ENCODE measurements around the gene LRRC61.
A peak's percentile ranks its signal among the peaks of the same experiment; 100 is the strongest.
"Not testable (repeated sequence)": the region's sequence is repeated elsewhere in the genome, so short reads cannot be mapped to it uniquely, and the experiment has no call there.

The LRRC61 gene, protein sequence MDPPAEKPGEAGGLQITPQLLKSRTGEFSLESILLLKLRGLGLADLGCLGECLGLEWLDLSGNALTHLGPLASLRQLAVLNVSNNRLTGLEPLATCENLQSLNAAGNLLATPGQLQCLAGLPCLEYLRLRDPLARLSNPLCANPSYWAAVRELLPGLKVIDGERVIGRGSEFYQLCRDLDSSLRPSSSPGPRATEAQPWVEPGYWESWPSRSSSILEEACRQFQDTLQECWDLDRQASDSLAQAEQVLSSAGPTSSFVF

DNA sequence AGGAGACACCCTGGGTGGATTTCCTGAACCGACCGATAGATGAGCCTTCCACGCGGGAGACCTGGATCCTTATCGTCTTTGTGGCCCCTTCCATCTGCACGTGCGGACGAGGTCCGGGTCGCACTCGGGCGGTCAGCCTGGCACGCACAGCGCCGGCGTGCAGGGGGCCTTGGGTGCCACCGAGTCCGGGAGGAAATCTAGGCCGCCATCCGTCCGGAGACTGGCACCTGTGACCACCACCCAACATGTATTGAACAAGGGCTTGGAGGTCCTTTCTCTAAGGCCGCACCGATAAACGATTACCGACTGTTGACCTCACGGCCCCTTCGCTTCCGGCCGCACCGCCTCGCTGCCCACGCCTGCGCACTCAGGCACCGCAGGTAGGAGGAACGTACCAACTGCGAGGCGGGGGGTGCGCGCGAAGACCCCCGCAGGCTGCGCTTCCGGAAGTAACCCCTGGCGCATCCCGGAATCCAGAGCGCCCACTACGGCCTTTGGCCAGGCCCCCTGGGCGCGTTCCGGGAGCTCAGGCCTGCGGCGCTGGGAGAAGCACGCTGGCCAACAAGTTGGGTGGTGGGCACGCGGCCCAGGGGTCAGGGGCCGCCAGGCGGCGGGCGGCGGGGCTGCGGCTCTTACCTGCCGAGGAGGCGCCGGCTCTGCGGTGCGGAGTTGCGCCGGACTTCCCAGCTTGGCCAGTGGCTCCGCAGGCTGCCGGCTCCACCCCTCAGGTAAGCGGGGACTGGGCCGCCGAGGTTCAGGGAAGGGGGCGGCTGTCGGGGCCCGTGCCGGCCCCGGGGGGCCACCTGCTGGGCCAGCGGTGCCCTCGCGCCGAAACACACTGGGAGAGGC, at the start of gene LRRC61, which contains the start of gene ACTR3C:
LRRC61 (plus strand) TSS at position 523 of the 849 bp plus-strand sequence. CDS start 13,507 bp downstream, outside the sequence.
ACTR3C (minus strand) TSS at position 713 of the 849 bp plus-strand sequence. CDS start 28,249 bp downstream, outside the sequence.
- peak; percentile 8 for DNase-seq (ENCODE audit: low spot score)

DNA sequence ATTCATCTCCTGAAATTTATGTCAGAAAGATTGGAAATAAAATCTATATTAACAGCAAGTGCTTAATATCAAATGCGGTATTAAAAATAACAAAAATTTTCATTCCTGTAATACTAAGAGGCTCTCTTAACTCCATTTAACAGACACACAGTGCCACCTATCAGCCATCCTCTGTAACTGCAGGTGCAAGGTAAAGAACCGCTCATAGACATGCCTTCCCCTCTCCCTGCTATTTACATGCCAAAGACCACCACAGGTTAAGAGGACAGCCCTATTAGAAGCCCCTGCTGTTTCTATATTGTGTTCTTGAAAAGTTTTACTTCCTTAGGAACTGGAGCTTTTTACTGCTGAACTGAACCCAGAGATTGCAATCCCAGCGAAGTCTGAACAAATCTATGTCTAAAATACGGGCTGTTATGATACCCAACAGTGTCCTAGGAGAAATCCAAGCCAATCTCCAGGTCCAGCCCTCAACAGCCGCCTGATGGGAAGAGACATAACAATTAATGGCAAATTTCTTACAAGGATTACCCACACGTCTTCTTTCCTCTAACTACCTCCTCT, 46.9 kb upstream of the LRRC61 start:
- peak; percentile 26 for DNase-seq (ENCODE audit: low spot score)

DNA sequence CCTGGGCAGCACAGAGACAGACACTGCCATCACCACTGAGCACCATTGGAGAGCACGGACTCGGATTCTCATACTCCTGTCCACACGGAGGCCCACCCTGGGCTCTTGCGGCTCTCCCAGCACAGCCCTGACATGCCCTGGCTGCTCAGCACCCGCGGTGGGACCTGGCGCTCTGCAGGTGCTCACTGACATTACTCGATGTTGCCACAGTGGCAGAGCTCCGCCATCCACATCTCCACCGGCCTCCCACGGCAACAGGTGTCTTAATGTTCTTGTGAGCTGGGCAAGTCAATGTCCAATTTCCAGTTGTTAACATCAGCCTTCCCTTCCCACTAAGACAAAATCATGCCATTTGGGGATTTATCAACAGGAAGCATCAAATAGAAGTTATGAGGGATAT, 44.8 kb upstream of the LRRC61 start:
- DNase-seq (ENCODE audit: low spot score): not testable (repeated sequence)

DNA sequence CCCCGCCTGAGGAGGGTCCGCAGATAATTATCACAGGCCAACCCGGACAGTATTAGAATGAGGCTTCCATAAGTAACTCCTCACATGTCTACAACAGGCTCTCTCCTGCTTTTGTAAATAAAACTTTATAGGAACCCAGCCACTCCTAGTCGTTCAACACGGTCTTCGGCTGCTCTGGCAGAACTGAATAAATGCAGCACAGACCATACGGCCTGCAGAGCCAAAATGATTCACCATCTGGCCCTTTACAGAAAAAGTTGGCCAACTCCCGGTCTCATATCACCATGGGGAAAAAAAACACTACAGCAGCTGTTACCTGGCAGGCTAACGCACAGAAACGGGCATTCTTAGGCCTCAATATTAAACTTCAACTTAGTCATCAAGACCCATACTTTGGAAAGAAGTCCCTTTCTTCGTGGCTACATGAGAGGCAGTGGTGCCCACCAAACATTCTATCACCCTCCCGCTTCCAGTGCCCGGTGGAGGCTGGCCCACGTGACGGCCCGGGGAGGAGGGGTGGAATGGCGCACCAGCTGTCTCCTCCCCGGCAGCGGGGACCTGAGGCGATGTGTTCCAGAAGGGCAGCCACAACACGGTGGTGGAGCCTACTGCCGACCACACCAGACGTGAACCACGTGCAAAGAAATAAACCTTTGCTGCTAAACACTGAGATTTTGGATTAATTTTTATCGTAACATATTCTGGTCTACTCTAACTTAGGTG, 41.3 kb upstream of the LRRC61 start:
- not testable (repeated sequence) for DNase-seq (ENCODE audit: low spot score)

DNA sequence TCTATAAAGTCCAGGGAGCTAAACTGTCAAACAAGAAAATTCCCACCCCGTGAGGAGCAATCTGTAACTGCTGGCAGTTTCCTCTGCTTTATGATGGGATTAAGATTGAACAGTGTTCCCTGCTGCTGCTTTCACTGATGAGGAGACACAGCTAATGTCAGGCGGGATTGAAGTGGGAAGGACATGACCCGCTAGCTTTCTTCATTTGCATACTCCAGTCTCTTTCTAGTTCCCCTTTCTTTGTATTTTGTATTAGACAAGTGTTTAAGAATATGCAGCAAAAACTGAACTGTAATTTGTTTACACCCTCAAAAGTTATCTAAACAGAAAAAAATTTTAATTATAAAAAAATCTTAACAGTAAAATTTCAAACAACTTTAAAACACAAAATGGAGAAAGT, 40.0 kb upstream of the LRRC61 start:
- not testable (repeated sequence) for DNase-seq (ENCODE audit: low spot score)

DNA sequence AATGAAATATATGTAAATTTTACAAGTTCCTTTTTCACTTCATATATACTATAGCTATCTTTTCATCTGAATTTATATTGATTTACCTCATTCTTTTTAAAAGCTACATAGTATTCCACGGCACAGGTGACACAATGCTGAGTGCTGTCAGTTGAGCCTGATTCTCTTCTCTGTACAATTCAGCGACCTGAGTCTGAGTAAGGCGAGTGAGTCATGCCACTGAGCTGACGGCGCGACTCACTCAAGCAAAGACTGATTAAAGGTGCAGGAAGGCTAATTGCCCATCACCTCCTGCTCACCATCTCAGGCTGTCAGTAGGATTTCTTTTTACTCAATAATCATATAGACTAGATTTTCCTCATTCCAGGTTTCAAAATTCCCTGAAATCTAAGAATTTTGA, 39.5 kb upstream of the LRRC61 start:
- not testable (repeated sequence) for DNase-seq (ENCODE audit: low spot score)

DNA sequence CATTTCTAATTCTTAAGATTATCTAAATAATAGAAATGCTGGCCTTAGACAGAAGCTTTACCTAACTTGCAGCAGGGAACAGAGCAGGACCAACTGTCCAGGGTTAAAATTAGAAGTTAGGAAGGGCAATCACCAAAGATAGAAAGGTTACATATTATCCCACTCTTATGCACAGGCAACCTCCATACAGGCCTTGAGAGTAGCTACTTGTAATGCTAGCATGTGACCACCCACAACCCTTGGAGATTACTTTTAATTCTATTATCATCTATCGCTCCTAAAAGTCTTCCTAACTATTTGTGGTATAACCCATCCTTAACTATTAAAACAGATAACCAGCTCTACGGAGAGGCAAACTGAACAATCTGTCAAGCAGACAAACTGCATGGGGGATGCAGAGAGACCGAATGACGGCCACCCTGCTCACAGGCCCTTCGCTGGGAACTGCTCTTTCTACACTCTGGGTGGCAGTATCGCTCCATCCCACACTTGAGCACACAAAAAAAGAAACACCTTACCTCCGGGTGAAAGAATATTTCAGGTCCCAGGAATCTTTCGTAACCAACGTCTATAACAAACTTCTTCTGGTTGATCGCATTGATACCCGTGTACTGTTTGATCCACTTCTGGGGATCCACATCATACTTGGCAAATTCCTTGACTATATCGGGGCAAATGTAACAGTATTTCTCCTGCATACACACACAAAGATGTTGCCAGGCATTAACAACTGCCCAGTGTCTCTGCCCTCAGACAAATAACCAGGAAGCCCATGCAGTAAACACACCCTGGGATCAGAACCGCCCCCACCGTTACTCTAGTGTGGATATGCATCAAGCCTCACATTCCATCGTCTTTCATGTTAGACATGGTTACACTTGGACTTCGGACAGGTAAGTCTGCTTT, 37.1 kb upstream of the LRRC61 start:
- DNase-seq (ENCODE audit: low spot score): not testable (repeated sequence)

DNA sequence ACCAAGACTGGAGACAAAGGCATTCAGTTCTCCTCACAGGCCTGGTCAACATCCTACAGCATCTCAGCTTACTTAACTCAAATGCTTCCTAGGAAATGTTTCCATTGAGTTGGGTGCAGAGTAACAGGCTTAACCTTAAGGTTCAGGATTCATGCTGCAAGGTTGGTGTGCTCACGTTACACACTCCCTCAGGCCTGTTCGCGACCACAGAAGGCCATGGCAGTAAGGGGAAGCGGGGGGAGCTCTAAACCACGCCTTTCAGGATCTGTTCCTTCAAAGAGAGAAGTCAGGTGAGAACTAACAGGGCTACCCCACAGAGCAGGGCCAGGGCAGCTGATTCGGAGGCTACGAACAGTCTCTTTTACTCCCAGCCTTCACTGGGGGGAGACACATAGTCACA, 35.3 kb upstream of the LRRC61 start:
- DNase-seq (ENCODE audit: low spot score): not testable (repeated sequence)

DNA sequence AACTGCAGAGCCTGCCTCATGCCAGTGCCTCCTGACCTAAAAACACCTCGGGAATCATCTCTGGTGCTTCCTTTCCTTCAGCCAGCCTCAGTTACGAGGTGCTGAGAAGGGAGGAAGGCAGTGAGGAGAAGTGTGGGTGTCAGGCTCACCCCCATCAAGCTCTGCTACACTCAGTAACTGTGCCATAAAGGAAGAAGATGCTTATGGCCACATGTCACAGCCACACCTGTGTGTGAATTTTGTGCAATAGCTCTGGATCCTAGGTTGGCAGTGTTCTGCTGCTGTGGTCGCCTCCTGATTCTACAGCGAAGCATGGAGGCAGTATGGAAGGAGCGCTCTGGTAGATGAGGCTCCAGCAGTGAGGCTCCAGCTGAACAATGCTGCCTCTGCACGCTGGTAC, 34.3 kb upstream of the LRRC61 start:
- not testable (repeated sequence) for DNase-seq (ENCODE audit: low spot score)

DNA sequence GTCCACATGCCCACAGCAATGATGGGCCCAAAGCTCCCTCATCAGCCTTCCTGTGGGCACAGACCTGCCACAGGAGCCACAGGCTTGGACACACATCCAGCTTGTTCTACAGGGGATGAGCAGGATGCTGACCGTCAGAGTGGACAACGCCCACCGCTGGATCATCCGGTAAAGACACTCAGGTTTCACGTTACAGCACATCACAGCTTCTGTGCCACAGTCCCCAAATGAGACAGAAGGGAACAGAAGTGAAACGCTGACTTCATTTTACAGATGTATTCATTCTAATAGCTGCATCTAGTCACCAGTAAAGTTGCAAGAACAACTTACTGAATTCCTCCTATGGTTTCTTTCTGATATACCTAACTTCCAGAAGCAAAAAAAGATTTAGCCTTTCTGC, 32.8 kb upstream of the LRRC61 start:
- DNase-seq (ENCODE audit: low spot score): not testable (repeated sequence)

DNA sequence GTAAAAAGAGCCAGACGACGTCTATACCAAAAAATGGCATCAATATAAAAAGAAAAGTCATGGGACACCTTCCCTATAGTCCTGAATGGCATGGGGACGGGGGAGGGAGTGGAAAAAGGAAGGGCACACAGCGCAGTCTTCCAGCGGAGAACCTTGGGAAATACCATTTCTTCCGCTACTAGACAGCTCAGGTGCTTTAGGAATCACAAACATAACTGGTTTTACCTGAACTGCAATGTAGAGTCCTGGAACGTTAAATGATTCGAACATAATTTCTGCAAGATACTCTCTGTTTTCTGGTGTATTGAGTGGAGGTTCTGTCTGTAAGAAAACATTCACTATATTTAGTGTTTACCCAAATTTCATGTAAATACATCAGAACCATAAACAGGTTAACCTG, 28.1 kb upstream of the LRRC61 start:
- not testable (repeated sequence) for DNase-seq (ENCODE audit: low spot score)

DNA sequence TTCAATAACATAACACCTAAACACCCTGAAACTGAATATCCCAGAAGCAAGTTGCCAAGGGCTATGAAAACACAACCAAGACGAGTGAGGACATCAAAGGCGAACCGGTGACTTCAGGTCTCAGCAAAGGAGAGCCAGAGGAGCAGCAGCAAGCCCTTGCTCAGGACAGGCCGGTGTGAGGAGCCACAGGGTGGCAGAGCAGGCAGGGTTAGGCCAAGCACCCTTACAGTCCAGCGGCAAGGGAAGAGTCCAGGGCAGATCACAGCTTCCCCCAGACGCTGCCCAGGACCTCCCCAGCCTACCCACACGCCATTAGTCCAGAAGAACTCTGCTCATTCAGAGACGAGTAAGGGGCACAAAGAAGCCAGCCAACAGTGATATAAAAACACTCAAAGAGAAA, 27.5 kb upstream of the LRRC61 start:
- DNase-seq (ENCODE audit: low spot score): not testable (repeated sequence)

DNA sequence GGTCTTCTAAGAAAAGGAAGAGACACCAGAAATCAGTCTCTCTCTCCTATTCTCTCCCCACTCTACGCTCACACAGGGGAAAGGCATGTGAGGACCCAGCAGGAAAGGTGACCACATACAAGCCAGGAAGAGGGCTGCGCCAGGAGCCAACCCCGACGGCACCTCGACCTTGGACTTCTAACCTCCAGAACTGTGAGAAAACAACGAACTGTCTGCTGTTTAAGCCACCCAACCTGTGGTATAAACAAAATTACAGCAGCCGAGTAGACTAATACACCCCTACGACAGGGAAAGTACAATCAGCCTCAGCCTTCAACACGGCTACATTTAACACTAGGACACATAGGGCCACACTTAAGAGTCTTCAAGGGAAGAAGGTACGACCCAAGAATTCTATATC, 26.4 kb upstream of the LRRC61 start:
- DNase-seq (ENCODE audit: low spot score): not testable (repeated sequence)

DNA sequence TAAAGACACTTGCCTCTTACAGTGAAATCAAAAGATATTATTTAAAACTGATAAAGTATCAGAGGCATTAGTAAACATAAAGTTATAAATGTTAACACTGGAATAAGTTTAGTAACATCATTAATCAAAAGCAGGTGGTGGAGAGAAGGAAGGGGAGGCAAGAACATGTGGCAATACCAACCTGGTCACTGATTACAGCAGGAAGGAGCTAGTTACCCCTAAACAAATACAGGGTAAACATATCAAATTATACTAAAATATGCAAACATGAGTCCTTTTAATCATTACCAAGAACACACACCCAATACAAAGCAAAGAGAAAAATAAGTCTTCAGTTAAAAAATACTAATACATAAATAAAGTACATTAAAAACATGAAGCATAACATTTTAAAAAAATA, 25.2 kb upstream of the LRRC61 start:
- DNase-seq (ENCODE audit: low spot score): not testable (repeated sequence)

DNA sequence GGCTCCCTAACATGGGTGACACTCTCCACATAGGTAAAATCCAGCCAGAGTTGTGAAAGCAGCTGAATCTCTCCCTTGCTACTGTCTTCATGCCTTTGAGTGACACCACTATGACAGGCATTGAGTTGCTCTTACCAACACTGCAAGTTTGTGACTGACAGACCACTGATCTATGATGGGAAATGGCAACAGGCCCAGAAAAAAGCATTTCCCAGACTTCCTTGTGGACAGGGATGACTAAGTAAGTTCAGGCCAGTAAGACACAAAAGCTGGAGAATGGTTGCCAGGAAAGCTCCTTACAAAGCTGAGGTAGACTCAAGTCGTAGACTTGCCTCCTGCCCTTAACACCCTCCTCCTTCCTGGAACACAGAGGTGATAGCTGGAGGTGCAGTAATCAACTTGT, 20.2 kb upstream of the LRRC61 start:
- not testable (repeated sequence) for DNase-seq (ENCODE audit: low spot score)

DNA sequence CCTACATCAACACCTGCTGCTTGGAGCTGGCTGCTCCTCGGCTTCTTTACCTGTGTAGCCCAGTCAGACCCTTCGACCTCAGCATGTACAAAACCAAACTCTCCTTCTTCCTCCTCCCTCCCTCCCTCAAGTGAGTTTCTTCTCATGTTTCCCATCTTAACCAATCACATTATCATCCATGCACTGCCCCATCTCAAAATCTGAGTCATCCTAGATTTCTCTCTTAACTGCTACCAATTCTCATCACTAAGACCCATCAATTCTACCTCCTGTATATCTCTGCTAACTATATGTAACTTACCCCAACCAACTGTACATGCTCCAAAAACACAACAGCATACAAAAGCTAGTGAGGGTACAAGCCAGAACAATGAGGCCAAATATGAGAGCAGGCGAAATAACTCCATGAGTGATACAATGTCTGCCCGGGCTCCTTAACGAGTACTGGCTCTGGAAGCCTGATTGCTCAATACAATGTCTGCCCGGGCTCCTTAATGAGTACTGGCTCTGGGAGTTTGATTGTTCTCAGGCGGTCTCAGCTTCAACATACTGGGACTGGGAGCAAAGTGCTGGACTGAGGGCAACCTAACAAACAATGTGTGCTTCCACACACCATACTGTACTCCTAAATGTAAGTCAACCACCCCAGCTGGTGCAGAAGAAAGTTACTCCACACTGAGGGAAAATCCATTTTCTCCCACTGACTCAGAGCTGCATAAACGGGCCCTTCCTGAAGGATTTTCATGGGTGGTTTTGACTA, 18.5 kb upstream of the LRRC61 start:
- DNase-seq (ENCODE audit: low spot score): not testable (repeated sequence)

DNA sequence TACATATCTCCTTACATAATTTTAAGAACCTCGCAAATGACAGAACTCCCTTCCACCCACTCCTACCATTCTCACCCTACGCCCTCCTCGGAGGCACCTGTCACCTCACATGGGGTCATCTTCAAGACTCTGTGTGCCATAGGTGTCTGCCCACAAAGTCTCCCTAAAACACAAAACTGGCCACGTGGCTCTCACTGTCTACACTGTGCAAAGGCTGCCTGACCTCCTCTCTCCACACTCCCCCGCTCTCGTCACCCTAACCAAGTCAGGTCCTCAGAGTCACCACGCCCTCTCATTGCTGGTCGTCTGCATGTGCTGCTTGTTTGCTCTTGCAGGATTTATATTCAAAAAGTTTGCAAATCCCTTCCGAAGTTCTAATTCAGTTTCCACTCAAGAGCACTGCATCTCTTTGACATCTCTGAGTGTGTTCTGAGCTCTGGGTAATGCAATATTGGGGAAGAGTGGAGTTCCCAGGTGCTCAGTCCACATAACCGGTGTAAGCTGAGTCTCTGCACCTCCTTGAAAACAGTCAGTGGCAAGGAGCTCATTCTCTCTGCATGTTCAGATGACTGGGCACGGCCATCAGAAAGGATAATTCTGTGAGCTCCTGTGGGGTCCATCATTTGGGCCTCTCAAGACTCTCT, 17.8 kb upstream of the LRRC61 start:
- not testable (repeated sequence) for DNase-seq (ENCODE audit: low spot score)

DNA sequence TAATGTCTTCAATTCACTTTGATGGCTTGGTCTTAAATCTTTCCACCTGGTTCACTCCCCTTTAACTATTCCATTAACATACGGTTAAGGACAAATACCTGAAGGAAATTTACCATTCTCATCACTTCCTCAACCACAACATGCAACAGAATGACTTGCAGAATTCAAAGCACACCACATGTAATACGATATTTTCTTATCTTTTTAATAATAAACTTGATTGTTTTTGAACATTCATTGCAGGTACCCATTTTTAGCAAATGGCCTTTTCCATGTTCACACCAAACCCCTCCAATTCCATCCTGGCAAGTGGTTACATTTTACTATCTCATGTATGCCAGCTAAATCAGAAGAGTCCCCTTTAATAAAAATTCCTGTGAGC, 17.3 kb upstream of the LRRC61 start:
- not testable (repeated sequence) for DNase-seq (ENCODE audit: low spot score)

DNA sequence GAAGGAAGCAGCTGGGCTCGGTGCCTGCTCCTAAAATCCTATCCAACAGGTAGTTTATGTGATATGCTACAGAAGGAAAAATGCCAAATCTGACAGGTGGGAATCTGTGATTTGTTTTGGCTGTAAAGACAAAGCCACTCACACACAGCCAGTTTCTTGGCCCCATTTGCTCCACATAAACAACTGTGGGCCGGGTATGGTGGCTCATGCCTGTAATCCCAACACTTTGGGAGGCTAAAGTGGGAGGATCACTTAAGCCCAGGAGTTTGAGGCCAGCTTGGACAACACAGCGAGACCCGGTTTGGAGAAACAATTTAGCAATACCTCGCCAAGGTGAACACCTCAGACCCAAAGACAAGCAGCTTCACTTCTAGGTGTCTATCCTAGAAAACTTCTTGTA, 16.8 kb upstream of the LRRC61 start:
- not testable (repeated sequence) for DNase-seq (ENCODE audit: low spot score)

DNA sequence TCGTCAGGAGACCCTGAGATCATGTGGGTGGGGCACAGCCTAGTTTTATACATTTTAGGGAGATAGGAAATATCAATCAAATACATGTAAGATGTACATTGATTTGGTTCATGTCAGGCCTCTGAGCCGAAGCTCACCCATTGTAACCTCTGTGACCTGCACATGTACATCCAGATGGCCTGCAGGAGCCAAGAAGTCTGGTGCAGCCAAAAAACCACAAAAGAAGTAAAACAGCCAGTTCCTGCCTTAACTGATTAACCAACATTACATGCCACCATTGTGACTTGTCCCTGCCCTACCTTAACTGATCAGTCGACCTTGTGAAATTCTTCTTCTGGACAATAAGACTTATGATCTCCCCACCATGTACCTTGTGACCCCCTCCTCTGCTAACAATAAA, 16.0 kb upstream of the LRRC61 start:
- DNase-seq (ENCODE audit: low spot score): no peak
